ENCODE data around the gene DPPA4.

DNA sequence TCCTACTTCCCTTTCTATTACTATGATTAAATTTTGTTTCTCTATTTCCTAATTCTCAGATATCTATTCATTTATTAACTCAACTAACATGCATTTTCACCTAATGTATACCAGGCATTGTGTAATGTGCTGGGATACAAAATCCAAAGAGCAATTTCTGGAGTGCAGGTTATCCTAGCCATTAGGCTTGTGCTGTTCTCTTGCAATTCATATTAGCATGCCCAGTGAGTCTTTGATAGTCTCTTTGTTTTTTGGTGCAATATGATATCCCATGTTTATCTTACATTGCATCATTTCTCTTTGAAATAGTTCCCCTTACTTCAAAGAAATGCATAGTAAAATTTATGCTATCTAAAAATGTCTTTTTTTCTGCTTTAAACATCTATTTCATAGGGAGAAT is 13.9 kb upstream of the DPPA4 start:
- TF ChIP-seq POLR2A (IDR thresholded peaks at IDR 0.05; ENCODE audit: low read depth, low read length) (no peak), POLR2AphosphoS5 (IDR thresholded peaks at IDR 0.05; ENCODE audit: low read depth, low read length) (no peak)
